Measurements from ENCODE around the gene PITHD1.
A peak's percentile ranks its signal among the peaks of the same experiment; 100 is the strongest.
"Not testable (repeated sequence)": the region's sequence is repeated elsewhere in the genome, so short reads cannot be mapped to it uniquely, and the experiment has no call there.

PITHD1 gene

DNA sequence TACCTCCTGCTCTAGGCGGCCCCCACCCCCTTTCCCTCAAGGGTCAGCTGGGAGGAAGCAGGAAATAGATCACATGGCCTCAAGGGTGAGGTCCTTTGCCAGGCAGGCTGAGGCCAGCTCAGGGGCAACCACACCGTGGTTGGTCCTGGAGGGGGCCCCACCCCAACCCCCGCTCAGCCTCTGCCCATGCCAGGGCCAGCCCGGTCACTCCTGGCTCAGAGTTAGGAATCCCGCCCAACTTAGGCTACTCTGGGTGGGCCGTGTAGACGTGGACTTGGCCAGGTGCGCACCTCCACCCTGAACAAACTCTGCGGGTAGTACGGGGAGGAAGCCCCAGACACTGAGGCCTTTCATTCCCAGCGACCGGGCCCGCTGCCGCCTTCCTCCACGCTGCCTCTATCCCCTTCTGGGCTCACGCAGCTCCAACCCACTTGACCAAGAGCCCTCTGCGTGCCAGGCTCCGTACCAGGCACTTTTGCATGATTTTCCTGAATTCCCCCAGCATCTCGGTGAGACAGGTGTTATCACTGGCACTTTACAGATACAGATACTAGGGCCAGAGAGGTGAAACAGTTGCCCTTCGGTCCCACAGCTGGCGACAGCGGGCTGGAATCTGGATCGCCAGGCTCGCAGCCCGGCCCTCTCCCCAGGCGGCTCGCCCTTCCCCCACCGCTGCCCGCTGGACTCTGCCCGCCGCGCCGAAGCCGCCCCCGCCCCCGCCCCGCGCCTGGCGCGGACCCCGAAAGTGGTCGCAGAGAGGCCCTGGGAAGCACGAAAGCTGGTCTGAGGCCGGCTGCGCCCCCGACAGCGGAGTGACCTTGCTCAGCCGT lies 21.6 kb downstream of the PITHD1 start:
- DNase-seq: no peak

DNA sequence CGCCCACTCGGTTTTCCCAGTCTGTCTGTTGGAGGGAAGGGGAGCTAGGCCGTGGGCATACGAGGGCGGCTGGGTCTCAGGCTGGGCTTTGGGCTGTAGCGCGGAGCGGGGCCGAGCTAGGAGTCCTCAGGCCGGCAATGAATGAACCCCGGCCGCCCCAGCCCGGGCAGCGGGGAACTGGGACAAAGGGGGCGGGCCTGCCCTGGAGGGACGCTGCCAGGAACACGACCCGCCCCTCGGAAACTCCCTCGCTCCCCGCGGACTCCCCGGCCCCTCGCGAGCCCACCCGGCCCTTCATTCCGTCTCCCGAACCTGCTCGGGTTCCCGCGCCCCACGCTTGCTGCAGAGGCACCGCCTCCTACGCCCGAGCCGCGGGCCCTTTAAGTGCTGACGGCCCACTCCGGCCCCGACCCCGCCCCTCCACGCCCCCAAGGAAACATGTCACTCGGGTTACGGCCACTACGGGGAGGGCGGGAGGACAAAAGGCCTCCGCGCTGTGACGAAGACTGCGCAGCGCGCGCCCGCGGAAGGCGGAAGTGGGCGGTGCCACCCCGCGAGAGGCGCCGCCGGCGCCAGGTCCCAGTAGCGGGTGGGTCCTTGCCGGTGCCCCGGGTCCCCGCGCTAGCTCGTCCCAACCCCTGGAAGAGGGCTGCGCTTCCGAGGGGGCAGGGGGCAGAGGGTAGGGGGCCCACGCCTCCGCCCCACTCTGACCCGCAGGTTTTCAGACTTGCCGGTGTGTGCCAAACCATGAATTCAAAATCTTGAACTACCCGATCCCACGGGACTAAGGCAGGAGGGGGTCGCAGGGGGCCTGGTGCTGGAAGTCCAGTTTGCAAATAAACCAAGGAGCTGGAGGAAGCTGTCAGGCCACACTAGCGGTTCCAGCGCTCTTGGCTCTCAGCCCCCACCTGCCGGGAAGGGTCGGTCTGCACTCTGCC lies 22.5 kb downstream of the PITHD1 start, which contains the start of gene GALE:
TSS of gene GALE (minus strand) at position 355 of the 938 bp plus-strand sequence. CDS start 1,747 bp downstream, outside the sequence.
- DNase-seq: peak; percentile 41

DNA sequence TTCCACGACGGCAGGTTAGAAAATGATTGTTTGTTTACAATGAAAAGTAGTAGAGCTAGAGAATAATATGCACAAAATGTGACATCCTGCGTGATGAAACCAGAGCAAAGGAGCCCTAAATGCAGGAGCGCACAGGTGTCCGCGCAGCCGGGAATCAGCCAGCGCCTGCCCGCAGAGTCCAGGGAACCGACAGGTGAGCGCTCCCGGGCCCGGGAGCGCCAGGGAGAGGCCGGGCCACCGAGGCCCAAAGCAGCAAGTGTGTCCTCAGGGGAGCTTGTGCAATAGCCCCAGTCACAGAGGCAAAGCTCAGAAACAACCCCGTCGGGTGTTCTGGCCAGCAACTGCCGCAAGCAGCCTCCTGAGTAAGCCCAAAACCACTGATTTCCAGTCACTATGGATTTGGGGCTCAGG lies 23.1 kb downstream of the PITHD1 start:
- no peak for DNase-seq

DNA sequence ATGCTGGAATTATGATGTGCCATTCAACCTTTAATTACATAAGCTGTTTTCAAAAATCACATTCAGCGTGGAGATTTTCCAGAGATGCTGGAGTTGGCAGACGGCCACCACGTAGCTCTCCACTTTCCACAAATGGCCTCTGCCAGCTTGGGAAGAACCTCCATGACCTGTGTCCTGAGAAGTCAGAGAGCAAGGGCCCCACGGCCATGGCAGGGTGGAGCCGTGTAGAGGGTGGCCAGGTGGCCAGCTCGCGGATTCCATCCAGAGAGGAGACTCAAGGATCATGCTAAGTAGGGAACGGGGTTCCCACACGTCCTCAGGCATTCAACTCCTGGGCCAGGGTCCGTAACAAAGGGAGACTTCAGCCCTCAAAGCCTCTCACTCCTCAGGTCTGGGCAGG lies 23.7 kb downstream of the PITHD1 start:
- no peak for DNase-seq

DNA sequence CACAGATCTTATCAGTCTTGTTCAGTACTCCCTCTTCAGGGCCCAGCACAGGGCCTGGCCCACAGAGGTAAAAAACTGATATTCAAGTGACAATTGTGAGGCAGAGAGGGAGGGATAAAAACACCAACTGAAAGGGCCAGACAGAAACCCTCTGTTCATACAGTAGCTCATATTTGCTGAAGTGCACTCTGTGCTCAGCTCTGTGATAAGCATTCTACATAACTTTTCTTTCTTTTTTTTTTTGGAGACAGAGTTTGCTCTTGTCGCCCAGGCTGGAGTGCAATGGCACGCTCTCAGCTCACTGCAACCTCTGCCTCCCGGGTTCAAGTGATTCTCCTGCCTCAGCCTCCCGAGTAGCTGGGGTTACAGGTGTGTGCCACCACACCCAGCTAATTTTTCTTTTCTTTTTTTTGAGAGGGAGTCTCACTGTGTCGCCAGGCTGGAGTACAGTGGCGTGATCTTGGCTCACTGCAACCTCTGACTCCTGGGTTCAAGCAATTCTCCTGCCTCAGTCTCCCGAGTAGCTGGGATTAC lies 24.7 kb downstream of the PITHD1 start:
- DNase-seq: not testable (repeated sequence)

DNA sequence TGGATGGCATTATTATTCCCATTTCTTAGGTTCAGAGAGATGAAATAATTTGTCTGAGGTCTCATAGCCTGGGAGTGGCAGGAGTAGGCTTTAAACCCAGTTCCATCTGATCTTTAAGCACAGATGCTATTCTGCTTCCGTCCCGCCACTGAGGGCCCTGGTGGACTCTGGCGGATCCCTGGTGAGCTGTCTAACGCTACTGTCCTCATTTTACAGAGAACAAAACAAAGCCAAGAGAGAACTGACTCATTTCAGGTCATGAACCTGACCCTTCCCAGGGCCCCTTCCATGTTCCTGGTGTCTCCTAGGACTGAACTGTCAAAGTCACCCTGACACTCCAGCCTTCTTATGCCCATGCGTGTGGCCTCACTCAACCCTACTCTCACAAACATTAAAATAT lies 25.5 kb downstream of the PITHD1 start:
- DNase-seq: no peak

DNA sequence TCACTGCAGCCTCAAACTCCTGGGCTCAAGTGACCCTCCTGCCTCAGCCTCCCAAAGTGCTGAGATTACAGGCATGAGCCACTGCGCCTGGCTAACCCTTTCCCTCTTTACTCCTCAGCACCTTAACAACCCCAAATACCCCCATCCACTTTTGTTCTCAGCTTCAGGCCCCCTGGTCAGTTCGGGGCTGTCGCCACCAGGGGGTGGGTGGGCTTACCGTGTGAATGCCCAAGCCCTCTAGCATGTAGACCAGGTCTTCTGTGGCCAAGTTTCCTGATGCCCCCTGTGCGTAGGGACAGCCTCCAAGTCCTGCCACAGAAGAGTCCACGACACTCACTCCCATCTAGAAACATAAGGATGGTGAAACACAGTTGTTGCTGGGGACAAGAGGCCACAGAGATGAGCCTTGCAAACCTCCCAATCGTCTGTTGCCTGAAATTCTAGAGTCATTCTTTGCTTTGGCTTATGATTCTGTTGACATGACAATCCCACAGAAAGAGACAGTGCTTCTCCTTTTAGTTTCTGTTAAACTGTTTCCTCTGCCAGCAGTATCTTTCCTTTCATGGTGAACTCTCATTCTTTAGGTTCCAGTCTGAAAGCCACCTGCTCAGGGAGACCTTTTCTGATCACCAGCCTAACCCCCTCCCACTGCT lies 26.1 kb downstream of the PITHD1 start:
- no peak for DNase-seq

DNA sequence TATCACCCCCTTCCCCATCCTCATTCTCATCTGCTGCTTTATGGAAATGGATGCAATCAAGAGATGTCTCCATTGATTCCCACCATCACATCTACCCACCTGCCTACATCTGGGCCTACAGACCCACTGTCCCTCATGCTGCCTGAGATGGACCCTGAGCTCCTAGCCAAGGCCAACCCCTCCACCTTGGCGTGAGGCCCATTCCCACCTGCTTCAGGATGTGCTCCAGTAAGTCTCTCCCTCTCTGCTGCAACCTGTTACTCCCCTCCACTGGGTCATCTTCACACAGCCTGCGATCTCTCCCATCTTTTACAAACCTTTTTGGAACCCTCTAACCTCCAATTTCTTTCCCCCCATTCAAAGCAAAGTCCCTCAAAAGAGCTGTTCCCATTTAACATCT lies 26.8 kb downstream of the PITHD1 start:
- no peak for DNase-seq

DNA sequence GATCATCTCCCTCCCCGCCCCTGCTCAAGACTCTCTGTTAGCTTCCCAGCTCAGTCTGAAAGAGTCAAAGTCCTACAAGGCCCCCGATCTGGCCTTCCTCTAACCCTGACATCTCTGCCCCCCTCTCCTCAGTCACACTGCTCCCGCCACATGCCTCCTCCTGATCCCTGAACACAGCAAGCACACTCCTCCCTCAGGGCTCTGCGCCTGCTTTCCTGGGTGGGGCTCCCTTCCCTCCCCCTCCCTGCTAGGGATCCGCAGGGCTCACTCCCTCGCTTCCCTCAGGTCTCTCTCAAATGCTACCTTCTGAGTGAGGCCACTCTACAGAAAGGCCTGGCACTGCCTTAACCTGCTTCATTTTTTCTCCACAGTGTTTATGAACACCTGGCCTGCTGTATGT lies 28.1 kb downstream of the PITHD1 start:
- DNase-seq: no peak

DNA sequence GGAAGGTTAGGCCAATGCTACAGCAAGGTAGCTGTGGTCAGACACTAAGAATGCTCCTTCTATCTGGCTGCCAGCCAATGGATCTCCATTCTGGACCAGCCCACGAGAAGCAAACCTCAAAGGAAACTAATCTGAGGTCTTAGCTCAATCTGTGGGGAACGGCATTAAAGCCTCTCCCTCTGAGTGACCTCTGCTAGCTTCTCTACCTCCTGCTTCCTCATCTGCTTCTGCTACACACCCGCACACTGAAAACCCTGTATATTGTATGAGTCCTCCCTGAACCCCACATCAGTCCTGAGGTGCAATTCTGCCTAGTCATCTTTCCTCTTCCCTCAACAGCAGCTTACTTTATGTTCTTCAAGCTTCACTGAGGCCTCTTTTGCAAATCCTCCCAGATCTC lies 29.2 kb downstream of the PITHD1 start:
- DNase-seq: no peak

DNA sequence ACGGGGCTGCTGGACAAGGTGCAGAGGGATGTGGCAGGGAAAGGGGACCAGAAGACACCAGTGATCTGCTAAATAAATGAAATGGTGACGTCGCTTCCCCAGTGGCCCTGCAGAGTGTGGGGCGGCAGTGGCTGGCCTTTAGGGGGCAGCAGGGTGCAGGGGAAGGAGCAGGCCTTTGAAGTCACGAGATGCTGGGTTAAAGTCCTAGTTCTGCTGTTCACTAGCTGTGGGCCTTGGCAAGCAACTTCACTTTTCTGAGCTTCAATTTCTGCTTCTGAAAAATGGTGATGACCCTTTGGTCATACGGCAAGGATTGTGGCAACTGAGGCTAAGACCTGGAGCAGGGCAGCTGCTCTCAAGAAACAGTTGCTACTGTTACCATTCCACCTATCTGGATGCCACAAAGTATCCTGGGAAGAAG lies 31.5 kb downstream of the PITHD1 start:
- DNase-seq: no peak

DNA sequence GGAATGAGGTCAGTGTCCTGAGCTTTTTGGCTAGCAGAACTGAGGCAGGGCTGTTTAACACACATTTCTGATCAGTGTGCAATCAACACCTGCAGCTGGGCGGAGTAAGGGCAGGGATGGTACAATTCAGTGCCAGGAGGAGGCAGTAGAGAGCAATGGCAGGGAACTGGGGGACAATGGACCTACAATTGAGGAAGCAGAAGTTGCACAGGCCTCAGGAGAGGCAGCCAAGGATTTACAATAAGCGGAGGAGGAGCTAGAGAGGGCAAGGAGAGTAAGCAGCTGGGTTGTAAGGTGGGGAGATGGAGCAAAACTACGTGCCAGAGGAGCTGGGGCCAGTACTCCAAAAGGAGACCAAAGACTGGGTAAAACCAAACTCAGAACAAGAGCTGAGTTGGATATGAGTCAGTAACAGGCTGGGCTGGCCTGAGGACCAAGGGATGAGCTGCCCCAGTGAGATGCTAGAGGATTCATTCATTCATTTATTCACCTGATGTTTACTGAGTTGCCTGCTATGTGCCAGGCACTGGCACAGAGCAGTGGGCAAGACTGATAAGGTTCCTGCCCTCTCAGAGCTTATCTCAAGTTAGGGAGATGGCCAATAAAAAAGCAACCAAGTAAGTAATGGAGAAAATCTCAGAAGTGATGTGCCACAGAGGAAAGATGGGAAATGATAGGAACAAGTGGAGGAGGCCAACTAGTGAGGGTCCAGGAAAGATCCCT lies 32.8 kb downstream of the PITHD1 start:
- no peak for DNase-seq

DNA sequence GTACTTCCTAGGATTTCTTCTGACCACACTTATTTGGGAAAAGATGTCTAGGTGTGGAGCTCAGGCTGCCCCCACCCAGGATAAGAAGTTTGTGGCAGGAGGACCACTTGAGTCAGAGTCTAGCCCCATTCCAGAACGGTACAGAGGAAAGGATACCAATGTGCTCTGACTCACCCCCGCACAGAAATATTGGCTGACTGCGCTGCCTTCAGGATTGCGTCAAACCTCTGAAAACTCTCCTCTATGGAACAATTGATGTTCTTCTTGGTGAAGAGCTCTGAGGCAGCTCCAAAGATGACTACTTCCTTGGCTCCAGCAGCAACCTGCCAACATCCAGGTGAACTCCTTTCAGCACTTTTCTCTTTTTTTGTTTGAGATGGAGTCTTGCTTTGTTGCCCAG lies 35.8 kb downstream of the PITHD1 start:
- DNase-seq: no peak

DNA sequence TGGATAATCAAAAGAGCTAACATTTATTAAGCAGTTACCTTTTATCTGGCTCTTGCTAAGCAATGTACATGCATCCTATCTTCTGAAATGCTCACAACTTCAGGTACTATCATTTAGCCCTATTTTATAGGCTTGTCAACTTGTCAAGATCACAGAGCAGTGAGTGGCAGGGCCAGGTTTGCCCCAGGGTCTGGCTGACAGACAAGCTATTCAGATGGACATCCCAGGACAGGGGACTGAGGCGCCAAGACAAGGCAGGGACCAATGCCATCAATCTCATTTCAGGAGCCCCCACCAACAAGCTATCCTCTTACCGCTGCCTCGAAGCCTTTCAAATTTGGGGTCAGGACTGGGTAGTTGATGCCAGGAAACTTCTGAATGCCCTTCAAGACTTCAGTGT lies 38.1 kb downstream of the PITHD1 start:
- no peak for DNase-seq

DNA sequence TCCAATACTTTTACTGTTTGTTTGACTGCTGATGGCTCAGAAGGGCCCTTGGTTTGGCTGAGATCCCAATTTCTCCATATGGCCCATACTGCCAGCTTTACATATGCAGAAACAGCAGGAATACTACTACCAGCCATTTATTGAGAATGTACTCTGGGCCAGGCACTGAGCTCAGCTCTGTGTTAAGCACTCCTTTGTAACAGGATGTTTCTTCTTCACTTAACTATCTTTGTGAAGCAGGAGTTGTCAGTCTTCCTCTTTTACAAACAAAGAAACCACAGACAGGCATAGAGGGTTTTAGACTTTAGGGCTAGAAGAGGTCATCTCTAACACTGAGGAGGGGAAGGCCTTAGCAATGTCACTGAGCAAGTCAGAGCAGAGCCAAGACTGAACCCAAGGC lies 38.7 kb downstream of the PITHD1 start:
- no peak for DNase-seq

DNA sequence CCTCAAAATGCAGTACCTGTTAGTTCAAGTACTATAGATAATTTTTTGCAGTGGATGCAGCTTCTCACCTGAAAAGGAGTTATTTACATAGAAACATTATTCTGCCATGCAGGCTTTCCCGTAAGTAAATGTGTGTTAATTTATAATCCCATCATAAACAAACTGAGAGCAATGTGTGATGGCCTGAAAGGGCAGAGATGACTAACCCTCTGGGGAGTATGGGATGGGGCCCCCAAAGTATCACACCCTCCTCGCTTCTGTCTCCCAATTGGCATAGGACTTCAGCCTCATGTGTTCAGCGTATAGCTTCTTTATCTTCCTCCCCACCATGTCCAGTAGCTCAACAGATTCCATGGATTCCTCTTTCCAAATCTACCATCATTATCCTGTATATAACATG lies 39.4 kb downstream of the PITHD1 start:
- DNase-seq: no peak

DNA sequence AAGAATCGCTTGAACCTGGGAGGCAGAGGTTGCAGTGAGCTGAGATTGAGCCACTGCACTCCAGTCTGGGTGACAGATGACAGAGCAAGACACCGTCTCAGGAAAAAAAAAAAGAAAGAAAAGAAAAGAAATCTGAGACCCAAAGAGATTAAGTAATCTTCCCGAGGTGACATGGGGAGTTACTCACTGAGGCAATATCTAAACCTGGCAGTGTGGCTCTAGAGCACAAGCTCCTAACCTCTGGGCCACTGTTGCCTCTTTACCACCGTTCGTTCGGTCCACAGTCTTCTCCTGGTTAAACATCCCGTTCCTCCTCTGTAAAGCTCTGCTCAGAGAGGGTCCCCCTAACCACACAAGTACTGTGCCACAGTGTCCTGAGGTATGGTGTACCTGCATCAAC lies 45.5 kb downstream of the PITHD1 start:
- no peak for DNase-seq

DNA sequence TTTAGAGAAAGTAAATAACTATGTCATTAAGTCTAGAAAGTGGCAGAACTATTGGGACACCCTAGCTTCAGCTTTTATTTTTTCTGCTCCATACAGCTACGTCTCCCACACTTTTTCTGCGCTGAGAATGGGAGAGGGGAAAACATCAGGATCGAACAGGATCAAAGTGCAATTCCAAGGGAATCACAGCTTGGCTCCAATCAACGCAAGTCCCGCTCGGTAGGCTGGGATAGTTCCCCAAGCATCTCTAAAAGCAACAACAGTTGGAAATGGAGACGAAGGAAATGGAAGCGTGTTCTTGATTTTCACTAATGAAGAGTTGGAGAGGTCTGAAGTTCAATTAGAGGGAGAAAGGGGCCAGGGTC lies 46.5 kb downstream of the PITHD1 start:
- no peak for DNase-seq

DNA sequence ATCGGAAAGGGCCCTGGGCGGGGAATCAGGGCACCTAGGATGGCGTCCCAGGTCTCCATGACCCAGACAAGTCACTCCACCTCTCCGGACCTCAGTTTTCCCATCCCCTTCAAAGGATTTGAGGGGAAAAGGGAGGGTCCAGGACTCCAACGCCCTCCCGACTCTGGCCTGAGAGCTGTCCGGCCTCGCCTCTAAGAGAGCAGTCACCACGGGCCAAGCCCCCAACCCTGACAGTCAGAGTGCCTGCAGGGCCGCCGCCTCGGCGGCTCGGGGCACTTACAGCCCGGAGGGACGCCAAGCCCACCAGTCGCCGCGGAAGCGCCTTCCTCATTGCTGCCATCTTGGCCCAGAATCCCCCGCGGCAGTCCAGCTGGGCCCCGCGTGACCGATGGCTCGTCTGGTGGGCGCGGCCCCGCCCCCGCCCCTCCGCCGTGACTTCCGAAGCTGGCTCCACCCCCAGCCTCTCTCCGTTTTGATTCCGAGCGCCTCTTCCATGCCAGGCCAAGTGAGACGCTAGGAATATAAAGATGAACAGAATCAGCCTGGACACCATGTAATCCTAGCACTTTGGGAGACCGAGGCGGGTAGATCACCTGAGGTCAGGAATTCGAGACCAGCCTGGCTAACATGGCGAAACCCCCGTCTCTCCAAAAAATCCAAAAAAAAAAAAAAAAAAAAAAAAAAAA lies 47.0 kb downstream of the PITHD1 start, which contains the start of gene HMGCL:
TSS of gene HMGCL (minus strand) at position 354 of the 686 bp plus-strand sequence. CDS start at position 340, 14 bp downstream.
- DNase-seq: no peak

DNA sequence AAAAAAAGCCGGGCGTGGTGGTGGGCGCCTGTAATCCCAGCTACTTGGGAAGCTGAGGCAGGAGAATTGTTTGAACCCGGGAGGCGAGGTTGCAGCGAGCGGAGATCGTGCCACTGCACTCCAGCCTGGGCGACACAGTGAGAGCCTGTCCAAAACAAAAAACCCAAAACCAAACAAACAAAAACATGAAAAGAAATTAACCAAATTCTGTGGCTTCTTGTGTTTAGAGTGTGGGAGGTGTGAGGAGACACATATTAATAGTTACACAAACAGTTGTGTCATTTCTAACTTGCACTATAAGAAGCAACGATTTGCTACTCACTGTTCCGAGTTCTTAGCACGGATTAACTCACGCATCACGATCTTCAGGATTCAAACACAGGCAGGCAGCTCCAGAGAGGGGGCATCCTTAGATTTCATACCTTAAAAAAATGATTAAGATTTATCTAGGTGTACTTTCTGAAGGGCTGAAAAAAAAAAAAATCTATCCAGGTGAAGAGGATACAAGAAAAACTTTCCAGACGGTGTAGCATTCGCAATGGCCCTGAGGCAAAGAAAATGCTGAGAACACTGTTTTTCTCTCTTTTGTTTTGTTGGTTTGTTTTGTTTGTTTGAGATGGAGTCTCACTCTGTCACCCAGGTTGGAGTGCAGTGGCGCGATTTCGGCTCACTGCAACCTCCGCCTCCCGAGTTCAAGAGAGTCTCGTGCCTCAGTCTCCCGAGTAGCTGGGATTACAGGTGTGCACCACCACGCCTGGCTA lies 47.7 kb downstream of the PITHD1 start:
- DNase-seq: no peak

DNA sequence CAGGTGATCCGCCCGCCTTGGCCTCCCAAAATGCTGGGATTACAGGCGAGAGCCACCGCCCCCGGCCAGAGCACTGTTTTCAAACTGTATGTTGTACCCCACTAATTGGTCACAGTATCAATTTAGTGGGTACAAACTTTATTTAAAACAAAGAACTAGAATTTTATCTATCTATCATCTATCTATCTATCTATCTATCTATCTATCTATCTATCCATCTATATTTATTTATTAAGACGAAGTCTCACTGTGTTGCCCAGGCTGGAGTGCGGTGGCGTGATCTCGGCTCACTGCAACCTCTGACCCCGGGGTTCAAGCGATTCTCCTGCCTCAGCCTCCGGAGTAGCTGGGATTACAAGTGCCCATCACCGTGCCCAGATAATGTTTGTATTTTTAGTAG lies 48.4 kb downstream of the PITHD1 start:
- not testable (repeated sequence) for DNase-seq

All from NCI-H1417 treated with DMSO at 0.1 percent for 48 hours (cell line).